PC-9 (cell line): Measurements from ENCODE around the gene LRRC55. TPM values are rescaled to one million over a fixed set of nuclear protein-coding genes. Genes with fewer than 3 reads are reported as not detected.

Source experiments
- BruUV-seq: library from RNA; stranded (reverse); fragments of 400-500 nt; replicated peaks from 2 replicates; lab custom pipeline; 2021; lab: Mats Ljungman, UMichigan
- CTCF ChIA-PET: fragments of 300-600 bp; sonication (Branson Sonifier 250); formaldehyde crosslinking; loops from one replicate; lab custom pipeline; 2022; ENCODE audit warnings: antibody characterized with exemption; lab: Charles Lee
- POLR2A ChIA-PET: fragments of 300-600 bp; sonication (Branson Sonifier 250); formaldehyde crosslinking; loops from one replicate; lab custom pipeline; 2022; ENCODE audit warnings: antibody characterized with exemption; ENCODE audit not compliant: unreplicated experiment; lab: Charles Lee
- DNase-seq, 2 experiments: peaks; one replicate each; pipeline versions ENCODE4 v3.0.0 to v3.0.0-alpha.2; 2015 to 2022; ENCODE audit warnings: mixed read lengths in 1 of 2
- H2AFZ ChIP-seq: fragments of 200-600 bp; sonication (generic); 2 replicates; pipeline ENCODE4 v1.8.1; 2017; ENCODE audit warnings: antibody characterized with exemption
- H3F3A ChIP-seq: fragments of 200-600 bp; sonication (generic); 2 replicates; pipeline ENCODE4 v1.8.1; 2017; ENCODE audit warnings: antibody characterized with exemption, mild to moderate bottlenecking, low read depth; ENCODE audit not compliant: insufficient read depth
- H3K27ac ChIP-seq: fragments of 200-600 bp; sonication (generic); 2 replicates; pipeline ENCODE4 v1.6.1; 2016; ENCODE audit warnings: mixed run types
- H3K27me3 ChIP-seq: fragments of 200-600 bp; sonication (generic); 2 replicates; pipeline ENCODE4 v1.6.1; 2016; ENCODE audit warnings: low read depth, mixed run types; ENCODE audit not compliant: insufficient read depth
- H3K36me3 ChIP-seq: fragments of 200-600 bp; sonication (generic); 2 replicates; pipeline ENCODE4 v1.6.1; 2016; ENCODE audit warnings: low read depth, mixed run types
- H3K4me1 ChIP-seq: fragments of 200-600 bp; sonication (generic); replicated peaks from 2 replicates; pipeline ENCODE4 v1.6.1; 2016; ENCODE audit warnings: mixed run types; ENCODE audit not compliant: insufficient read depth
- H3K4me2 ChIP-seq: fragments of 200-600 bp; sonication (generic); 2 replicates; pipeline ENCODE4 v1.6.1; 2017; ENCODE audit warnings: mixed run types
- H3K4me3 ChIP-seq: fragments of 200-600 bp; sonication (generic); 2 replicates; pipeline ENCODE4 v1.6.1; 2016; ENCODE audit warnings: mixed run types
- H3K79me2 ChIP-seq: fragments of 200-600 bp; sonication (generic); 2 replicates; pipeline ENCODE4 v1.6.1; 2017; ENCODE audit warnings: low read depth, mixed run types
- H3K9me2 ChIP-seq: fragments of 200-600 bp; sonication (generic); 2 replicates; pipeline ENCODE4 v1.8.1; 2017; ENCODE audit warnings: mild to moderate bottlenecking; ENCODE audit not compliant: insufficient read depth
- H3K9me3 ChIP-seq: fragments of 200-600 bp; sonication (generic); 2 replicates; pipeline ENCODE4 v1.8.1; 2016; ENCODE audit warnings: low read depth; ENCODE audit not compliant: insufficient read depth
- H4K20me1 ChIP-seq: fragments of 200-600 bp; sonication (generic); 2 replicates; pipeline ENCODE4 v1.8.1; 2017; ENCODE audit not compliant: insufficient read depth
- EZH2 ChIP-seq: fragments of 200-600 bp; sonication (generic); IDR thresholded peaks from 2 replicates; pipeline ENCODE4 v1.8.0; 2017; ENCODE audit warnings: antibody characterized with exemption, low read depth
- intact Hi-C: fragments of 100-400 bp; cut with micrococcal nuclease; formaldehyde crosslinking; loops from one replicate; pipeline ENCODE4 v1.10.0; 2022; ENCODE audit not compliant: unreplicated experiment
- total RNA-seq: library from RNA; stranded (reverse); gene quantifications from 2 replicates; pipeline ENCODE4 v1.2.3, GENCODE V29; 2021
- TF ChIP-seq, protein P1 (sequence below): fragments of 200-600 bp; sonication (generic); conservative IDR thresholded peaks from 2 replicates; pipeline ENCODE4 v1.6.1; 2017; ENCODE audit warnings: mixed run types, antibody characterized with exemption, mild to moderate bottlenecking, moderate library complexity

Gene LRRC55
- total RNA-seq, 1 experiment from 2014 or later, result not detected

GRCh38 chr11:57178334-57178733 is 3.4 kb upstream of the LRRC55 start:
- no TSS peak for BruUV-seq
- H3K4me3 ChIP-seq, result no peak overlapping the region
- no peaks in the 10 kb centered on the region for H3K9me3 ChIP-seq
- ChIA-PET POLR2A (no interaction called here), CTCF (no interaction called here)
- H3K27me3 ChIP-seq, result peaks cover 46% of the 10 kb centered on the region; the same call in 1 of the 2 replicates
- TF ChIP-seq, protein P1, sequence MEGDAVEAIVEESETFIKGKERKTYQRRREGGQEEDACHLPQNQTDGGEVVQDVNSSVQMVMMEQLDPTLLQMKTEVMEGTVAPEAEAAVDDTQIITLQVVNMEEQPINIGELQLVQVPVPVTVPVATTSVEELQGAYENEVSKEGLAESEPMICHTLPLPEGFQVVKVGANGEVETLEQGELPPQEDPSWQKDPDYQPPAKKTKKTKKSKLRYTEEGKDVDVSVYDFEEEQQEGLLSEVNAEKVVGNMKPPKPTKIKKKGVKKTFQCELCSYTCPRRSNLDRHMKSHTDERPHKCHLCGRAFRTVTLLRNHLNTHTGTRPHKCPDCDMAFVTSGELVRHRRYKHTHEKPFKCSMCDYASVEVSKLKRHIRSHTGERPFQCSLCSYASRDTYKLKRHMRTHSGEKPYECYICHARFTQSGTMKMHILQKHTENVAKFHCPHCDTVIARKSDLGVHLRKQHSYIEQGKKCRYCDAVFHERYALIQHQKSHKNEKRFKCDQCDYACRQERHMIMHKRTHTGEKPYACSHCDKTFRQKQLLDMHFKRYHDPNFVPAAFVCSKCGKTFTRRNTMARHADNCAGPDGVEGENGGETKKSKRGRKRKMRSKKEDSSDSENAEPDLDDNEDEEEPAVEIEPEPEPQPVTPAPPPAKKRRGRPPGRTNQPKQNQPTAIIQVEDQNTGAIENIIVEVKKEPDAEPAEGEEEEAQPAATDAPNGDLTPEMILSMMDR, result no peak
- no peak for TF ChIP-seq EZH2
- H3K4me2 ChIP-seq, result no peak overlapping the region
- H3K4me1 ChIP-seq, result no peaks in the 10 kb centered on the region
- H3K27ac ChIP-seq, result no peak overlapping the region
- H3K36me3 ChIP-seq, result no peaks in the 10 kb centered on the region
- no peaks in the 10 kb centered on the region for H3K79me2 ChIP-seq
- no peaks in the 10 kb centered on the region for H3K9me2 ChIP-seq
- intact Hi-C loops, result no loop called here
- H2AFZ ChIP-seq, result no peak overlapping the region
- no peaks in the 10 kb centered on the region for H3F3A ChIP-seq
- no peaks in the 10 kb centered on the region for H4K20me1 ChIP-seq
- DNase-seq, result no peak

GRCh38 chr11:57179681-57180080 is 2.1 kb upstream of the LRRC55 start:
- CTCF ChIA-PET, result no interaction called here

DNA sequence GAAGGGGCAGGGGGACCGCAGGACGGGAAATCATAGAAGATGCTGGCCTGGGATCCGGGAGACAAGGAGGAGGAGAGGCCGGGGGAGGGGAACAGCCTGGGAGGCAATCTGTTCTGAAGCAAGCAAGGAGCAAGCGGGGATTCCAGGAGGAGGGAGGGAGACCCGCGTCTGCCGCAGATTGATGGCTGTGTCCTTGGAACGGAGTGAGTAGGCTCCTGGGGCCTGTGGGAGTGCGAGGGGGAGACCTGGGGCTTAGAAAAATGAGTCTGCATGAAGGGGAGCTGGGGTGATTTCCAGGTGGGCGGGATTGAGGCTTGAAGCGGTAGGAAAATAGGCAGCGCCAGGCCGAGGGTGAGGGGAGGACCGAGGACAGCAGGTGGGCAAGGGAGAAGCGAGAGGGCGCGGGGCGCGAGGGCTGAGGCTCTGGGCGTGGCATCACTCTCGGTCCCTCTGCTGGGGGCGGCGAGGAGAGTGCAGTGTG is 1.6 kb upstream of the LRRC55 start:
- H3K27me3 ChIP-seq, result peaks cover 45% of the 10 kb centered on the region; the same call in 1 of the 2 replicates
- TF ChIP-seq EZH2, result no peak
- TF ChIP-seq, protein P1, result no peak
- intact Hi-C loops, result no loop called here
- H3K4me3 ChIP-seq, result no peak overlapping the region
- H3K27ac ChIP-seq, result no peak overlapping the region
- no peak for DNase-seq
- no TSS peak for BruUV-seq
- H3K9me3 ChIP-seq, result no peaks in the 10 kb centered on the region
- H3F3A ChIP-seq, result no peaks in the 10 kb centered on the region
- no peaks in the 10 kb centered on the region for H3K79me2 ChIP-seq
- no peak overlapping the region for H2AFZ ChIP-seq
- ChIA-PET POLR2A (no interaction called here), CTCF (no interaction called here)
- H3K4me2 ChIP-seq, result no peak overlapping the region
- H3K36me3 ChIP-seq, result no peaks in the 10 kb centered on the region
- H3K9me2 ChIP-seq, result no peaks in the 10 kb centered on the region
- no peaks in the 10 kb centered on the region for H3K4me1 ChIP-seq
- H4K20me1 ChIP-seq, result no peaks in the 10 kb centered on the region

More at GRCh38 chr11:57179681-57180080, 2.1 kb upstream of the LRRC55 start:
- intact Hi-C loops, result no loop called here
- no peaks in the 10 kb centered on the region for H4K20me1 ChIP-seq
- no peaks in the 10 kb centered on the region for H3K9me3 ChIP-seq
- POLR2A ChIA-PET, result no interaction called here
- peaks cover 46% of the 10 kb centered on the region; the same call in 1 of the 2 replicates for H3K27me3 ChIP-seq
- H3K36me3 ChIP-seq, result no peaks in the 10 kb centered on the region
- H3K4me1 ChIP-seq, result no peaks in the 10 kb centered on the region
- H3K27ac ChIP-seq, result no peak overlapping the region
- BruUV-seq, result no TSS peak
- no peaks in the 10 kb centered on the region for H3K79me2 ChIP-seq
- no peaks in the 10 kb centered on the region for H3K9me2 ChIP-seq
- DNase-seq, result no peak
- TF ChIP-seq, protein P1, result no peak
- TF ChIP-seq EZH2, result no peak
- no peak overlapping the region for H3K4me2 ChIP-seq
- no peak overlapping the region for H3K4me3 ChIP-seq
- no peak overlapping the region for H2AFZ ChIP-seq
- H3F3A ChIP-seq, result no peaks in the 10 kb centered on the region
